ENCODE results near the gene IQCK. TPM values are rescaled to one million over a fixed set of nuclear protein-coding genes. Genes with fewer than 3 reads are reported as not detected.

IQCK gene
- total and polyA plus RNA-seq, 2 donors (not counting 3 experiments of a cell fraction or from before 2014, with no cell fraction given) = 17.2 to 18.1 TPM

DNA sequence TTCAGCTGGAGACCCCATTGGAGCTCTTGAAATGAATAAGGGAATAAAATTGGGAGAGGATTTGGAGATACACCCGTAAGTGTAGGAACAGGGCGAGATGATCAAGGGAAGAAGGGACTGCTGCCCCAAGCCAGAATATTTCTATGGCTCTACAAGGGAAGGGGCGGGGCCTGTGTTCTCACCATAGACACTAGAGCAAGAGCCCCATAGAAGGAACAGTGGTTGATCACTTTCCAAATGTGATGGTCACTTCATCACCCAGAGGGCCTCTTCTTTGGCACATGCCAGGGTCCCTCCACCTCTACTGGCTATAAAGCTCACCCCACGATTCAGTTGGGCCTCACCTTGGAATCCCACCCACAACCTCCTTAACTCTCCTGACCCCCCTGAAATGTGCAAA is 141.5 kb downstream of the IQCK start:
- Histone ChIP-seq H3K4me3 (replicated peaks in 1 of 3; ENCODE audit: insufficient read depth in 1 of 3, low read depth in 1 of 3, low read length in 3 of 3) (no peak overlapping the region), H3K79me2 (ENCODE audit: control insufficient read depth, insufficient read depth, low read length) (no peaks in the 10 kb centered on the region), H3K36me3 (ENCODE audit: control insufficient read depth in 2 of 2, extremely low read depth in 1 of 2, insufficient read depth in 2 of 2, low read length in 2 of 2) (peaks cover 0 to 4% of the 10 kb centered on the region in 2 experiments), H4K20me1 (replicated peaks; ENCODE audit: control insufficient read depth, extremely low read depth, insufficient read depth, low read length) (no peaks in the 10 kb centered on the region), H3K4me1 (ENCODE audit: control insufficient read depth, extremely low read depth, insufficient read depth, low read length) (no peaks in the 10 kb centered on the region), H3K9ac (replicated peaks; ENCODE audit: extremely low read depth, insufficient read depth, low read length) (no peak overlapping the region), H3K9me1 (replicated peaks; ENCODE audit: control insufficient read depth, extremely low read depth, insufficient read depth, low read length) (no peaks in the 10 kb centered on the region), H3K4me2 (ENCODE audit: insufficient read depth, low read length) (no peak overlapping the region), H3K27me3 (ENCODE audit: control insufficient read depth in 2 of 2, insufficient read depth in 2 of 2, low read length in 2 of 2) (no peaks in the 10 kb centered on the region), H3K27ac (ENCODE audit: insufficient read depth, low read depth, low read length) (no peak overlapping the region), H3K9me3 (replicated peaks; ENCODE audit: control insufficient read depth, insufficient read depth, low read length) (no peaks in the 10 kb centered on the region), H2AFZ (ENCODE audit: low read depth, low read length) (no peak overlapping the region)
- ChIA-PET CTCF (interaction anchor here (0.8 to 1.2 kb wide), 2 partner anchors 9 to 258 kb away, joined by 3 read pairs; no protein-coding TSS in a partner anchor), POLR2A (no interaction called here)
- dilution Hi-C loops (cut with MboI; ENCODE audit: extremely low pct_ligation_motif_present, low sequenced_read_pairs) (no loop called here), intact Hi-C loops (cut with micrococcal nuclease) (no loop called here)
- no peak for TF ChIP-seq POLR2AphosphoS5 (IDR thresholded peaks at IDR 0.05; ENCODE audit: insufficient read depth, low read depth, low read length)
- TF ChIP-seq FOS (IDR thresholded peaks at IDR 0.05; ENCODE audit: borderline replicate concordance, insufficient read depth, low read length) = no peak
- TF ChIP-seq GATA2 (IDR thresholded peaks at IDR 0.05; ENCODE audit: insufficient read depth, insufficient read length, low read depth, low read length) = no peak
- TF ChIP-seq POLR2A (IDR thresholded peaks at IDR 0.05; ENCODE audit: low read depth, low read length) = no peak
- TF ChIP-seq, protein P1, sequence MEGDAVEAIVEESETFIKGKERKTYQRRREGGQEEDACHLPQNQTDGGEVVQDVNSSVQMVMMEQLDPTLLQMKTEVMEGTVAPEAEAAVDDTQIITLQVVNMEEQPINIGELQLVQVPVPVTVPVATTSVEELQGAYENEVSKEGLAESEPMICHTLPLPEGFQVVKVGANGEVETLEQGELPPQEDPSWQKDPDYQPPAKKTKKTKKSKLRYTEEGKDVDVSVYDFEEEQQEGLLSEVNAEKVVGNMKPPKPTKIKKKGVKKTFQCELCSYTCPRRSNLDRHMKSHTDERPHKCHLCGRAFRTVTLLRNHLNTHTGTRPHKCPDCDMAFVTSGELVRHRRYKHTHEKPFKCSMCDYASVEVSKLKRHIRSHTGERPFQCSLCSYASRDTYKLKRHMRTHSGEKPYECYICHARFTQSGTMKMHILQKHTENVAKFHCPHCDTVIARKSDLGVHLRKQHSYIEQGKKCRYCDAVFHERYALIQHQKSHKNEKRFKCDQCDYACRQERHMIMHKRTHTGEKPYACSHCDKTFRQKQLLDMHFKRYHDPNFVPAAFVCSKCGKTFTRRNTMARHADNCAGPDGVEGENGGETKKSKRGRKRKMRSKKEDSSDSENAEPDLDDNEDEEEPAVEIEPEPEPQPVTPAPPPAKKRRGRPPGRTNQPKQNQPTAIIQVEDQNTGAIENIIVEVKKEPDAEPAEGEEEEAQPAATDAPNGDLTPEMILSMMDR (IDR thresholded peaks at IDR 0.05; ENCODE audit: extremely low read depth in 1 of 2, insufficient read depth in 1 of 2, low read depth in 1 of 2, low read length in 2 of 2) = no peak
- no peak for TF ChIP-seq EZH2 (IDR thresholded peaks at IDR 0.05; ENCODE audit: borderline replicate concordance, low read depth, low read length, severe bottlenecking)
- no TSS peak for BruUV-seq (replicated peaks)
- DNase-seq (ENCODE audit: low read depth, low spot score) = no peak
- FAIRE-seq = no peak

All from endothelial cell of umbilical vein (primary cell).